Stomach (tissue), 4 donors: ENCODE data around the gene CIAO2A.

Source experiments
- CTCF ChIP-seq, 7 experiments: fragments of 450-650 bp in 4 of 7; fragments of 200-600 bp in 3 of 7; sonication (generic) in 3 of 7; IDR thresholded peaks; one replicate each; pipeline ENCODE4 v1.5.1; 2016 to 2019; ENCODE audit warnings: antibody characterized with exemption in 7 of 7, control low read depth in 2 of 7, mild to moderate bottlenecking in 1 of 7
- POLR2A ChIP-seq, 4 donors: fragments of 450-650 bp; IDR thresholded peaks; one replicate each; pipeline ENCODE4 v1.6.1; 2016; ENCODE audit warnings: antibody characterized with exemption in 4 of 4, control low read depth in 2 of 4, mild to moderate bottlenecking in 1 of 4, moderate library complexity in 1 of 4
- POLR2AphosphoS5 ChIP-seq, 3 donors: sonication (generic); formaldehyde crosslinking; IDR thresholded peaks; one replicate each; pipeline ENCODE4 v1.6.1; 2016; ENCODE audit warnings: antibody characterized with exemption in 3 of 3

DNA sequence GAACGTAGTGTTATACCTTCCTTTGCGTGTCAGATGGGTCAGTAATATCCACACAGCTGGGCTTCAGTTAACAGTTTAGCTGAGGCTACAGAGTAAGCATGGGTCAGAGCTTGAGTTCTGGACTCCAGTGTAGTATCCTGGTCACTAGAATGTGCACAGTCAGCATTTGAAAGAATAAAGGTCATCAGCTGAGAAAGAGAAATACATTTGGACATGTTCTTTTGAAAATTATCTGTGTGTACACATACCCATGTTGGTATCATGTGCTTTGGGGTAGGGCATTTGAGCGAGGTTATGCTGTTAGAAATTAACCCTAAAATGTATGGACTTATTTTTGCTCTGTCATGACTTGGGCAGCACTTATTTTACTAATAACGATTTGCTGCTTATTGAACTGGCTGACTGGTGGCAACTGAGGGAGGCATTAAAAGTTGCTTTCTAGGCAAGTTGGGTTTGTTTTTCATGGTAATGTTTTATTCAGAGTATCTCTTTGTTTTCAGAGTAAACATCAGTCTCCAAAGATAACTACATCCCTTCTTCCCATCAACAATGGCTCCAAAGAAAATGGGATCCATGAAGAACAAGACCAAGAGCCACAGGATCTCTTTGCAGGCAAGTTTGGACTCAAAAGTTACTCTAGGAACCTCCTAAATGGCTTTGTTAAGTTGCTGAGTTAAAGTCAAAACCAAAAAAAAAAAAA, 18.6 kb upstream of the CIAO2A start:
- TF ChIP-seq POLR2AphosphoS5 (IDR thresholded peaks at IDR 0.05) (peak in 1 of 3 donors; percentile 27), CTCF (IDR thresholded peaks at IDR 0.05) (no peak), POLR2A (IDR thresholded peaks at IDR 0.05) (no peak)
